Endodermal cell (in vitro differentiated cells): Measurements from ENCODE around the gene BMPR1B. TPM values are rescaled to one million over a fixed set of nuclear protein-coding genes. Genes with fewer than 3 reads are reported as not detected.

Experiments used
- DNase-seq: peaks from one replicate; pipeline ENCODE4 v3.0.0-alpha.2; 2017
- H3K27ac ChIP-seq: 2 replicates; pipeline ENCODE4 v1.5.1; 2013; ENCODE audit warnings: mild to moderate bottlenecking, low read depth, low read length, moderate library complexity
- H3K27me3 ChIP-seq: 2 replicates; pipeline ENCODE4 v1.6.1; 2013; ENCODE audit warnings: mild to moderate bottlenecking, low read length, moderate library complexity; ENCODE audit not compliant: insufficient read depth, control insufficient read depth, poor library complexity, severe bottlenecking
- H3K36me3 ChIP-seq: 2 replicates; pipeline ENCODE4 v1.7.0; 2013; ENCODE audit warnings: mild to moderate bottlenecking, low read length, moderate library complexity; ENCODE audit not compliant: control insufficient read depth, insufficient read depth
- H3K4me1 ChIP-seq: one replicate; pipeline ENCODE4 v1.7.0; 2013; ENCODE audit warnings: low read length; ENCODE audit not compliant: control insufficient read depth, insufficient read depth
- H3K4me3 ChIP-seq: 2 replicates; pipeline ENCODE4 v1.5.1; 2013; ENCODE audit warnings: mild to moderate bottlenecking, low read length, moderate library complexity
- H3K9ac ChIP-seq: 2 replicates; pipeline ENCODE4 v1.6.1; 2013; ENCODE audit warnings: mild to moderate bottlenecking, low read length, moderate library complexity; ENCODE audit not compliant: poor library complexity, severe bottlenecking; ENCODE audit errors: extremely low read depth
- H3K9me3 ChIP-seq: 2 replicates; pipeline ENCODE4 v1.6.1; 2013; ENCODE audit warnings: mild to moderate bottlenecking, low read length, moderate library complexity; ENCODE audit not compliant: control insufficient read depth
- H3K27ac Mint-ChIP-seq: 2 replicates; pipeline ENCODE4 v1.8.0; 2020; ENCODE audit warnings: mixed read lengths
- H3K27me3 Mint-ChIP-seq: 2 replicates; pipeline ENCODE4 v1.8.0; 2021; ENCODE audit warnings: mild to moderate bottlenecking, mixed read lengths; ENCODE audit not compliant: insufficient read depth
- H3K36me3 Mint-ChIP-seq: 2 replicates; pipeline ENCODE4 v1.8.0; 2020; ENCODE audit warnings: low read depth, mixed read lengths
- H3K4me1 Mint-ChIP-seq: 2 replicates; pipeline ENCODE4 v1.8.0; 2020; ENCODE audit warnings: mixed read lengths
- H3K4me3 Mint-ChIP-seq: 2 replicates; pipeline ENCODE4 v1.8.0; 2020; ENCODE audit warnings: mild to moderate bottlenecking, moderate library complexity, mixed read lengths
- H3K9me3 Mint-ChIP-seq: 2 replicates; pipeline ENCODE4 v1.8.0; 2020; ENCODE audit warnings: mild to moderate bottlenecking, mixed read lengths
- CTCF ChIP-seq: fragments of 200-600 bp; sonication (generic); conservative IDR thresholded peaks from 2 replicates; pipeline ENCODE4 v1.5.0; 2021; ENCODE audit warnings: antibody characterized with exemption, mild to moderate bottlenecking
- WGBS, 2 experiments: methylation state at CpG; one replicate each; pipeline versions ENCODE4 v1.1.5 to v1.1.7; 2013; ENCODE audit warnings: missing lambda C conversion rate in 2 of 2, mixed read lengths in 1 of 2; ENCODE audit not compliant: insufficient coverage in 1 of 2, insufficient read length in 1 of 2; 5-methylcytosine and 5-hydroxymethylcytosine counted together
- total RNA-seq, 2 donors: library from RNA; stranded (reverse); fragmentation: NEBNext Ultra II Directional in 1 of 2; extraction: Animal tissue kit (Norgen Biotek cat#: 25700) in 1 of 2; gene quantifications; 2 replicates in 1 of 2; 3 replicates in 1 of 2; pipeline ENCODE4 v1.2.1, GENCODE V29; 2021

BMPR1B gene
- total RNA-seq, 2 donors from 2014 or later, result 2.8 to 3.6 TPM

- no peaks in the 10 kb centered on the region for H3K27me3 ChIP-seq
- Mint-ChIP-seq H3K27me3 (no peaks in the 10 kb centered on the region), H3K4me3 (no peak overlapping the region), H3K9me3 (peaks cover 10% of the 10 kb centered on the region), H3K27ac (no peak overlapping the region), H3K36me3 (peaks cover 8% of the 10 kb centered on the region), H3K4me1 (no peaks in the 10 kb centered on the region)
- no peaks in the 10 kb centered on the region for H3K4me1 ChIP-seq
- H3K9ac ChIP-seq, result no peak overlapping the region
- no peaks in the 10 kb centered on the region for H3K36me3 ChIP-seq
- no peak for DNase-seq
- no peak for TF ChIP-seq CTCF
- peaks cover 12% of the 10 kb centered on the region for H3K9me3 ChIP-seq
- H3K27ac ChIP-seq, result no peak overlapping the region
- no peak overlapping the region for H3K4me3 ChIP-seq
- WGBS, 2 experiments, result 0% methylated on average over 1 of the region's 1 CpG
Measured at GRCh38 chr4:94782707-94783106, 25.0 kb downstream of the BMPR1B start.

GRCh38 chr4:94791701-94792100 lies 33.9 kb downstream of the BMPR1B start:
- H3K4me3 ChIP-seq, result no peak overlapping the region
- Mint-ChIP-seq H3K4me3 (no peak overlapping the region), H3K4me1 (no peaks in the 10 kb centered on the region), H3K27me3 (no peaks in the 10 kb centered on the region), H3K27ac (no peak overlapping the region), H3K9me3 (peaks cover 4% of the 10 kb centered on the region), H3K36me3 (peaks cover 2% of the 10 kb centered on the region)
- no peaks in the 10 kb centered on the region for H3K9me3 ChIP-seq
- WGBS, 2 experiments, result 82 to 91% methylated on average over 3 to 4 of the region's 4 CpGs
- no peaks in the 10 kb centered on the region for H3K27me3 ChIP-seq
- no peak for TF ChIP-seq CTCF
- DNase-seq, result no peak
- H3K36me3 ChIP-seq, result no peaks in the 10 kb centered on the region
- H3K9ac ChIP-seq, result no peak overlapping the region
- no peaks in the 10 kb centered on the region for H3K4me1 ChIP-seq
- no peak overlapping the region for H3K27ac ChIP-seq

GRCh38 chr4:94798808-94799207 lies 41.1 kb downstream of the BMPR1B start:
- no peaks in the 10 kb centered on the region for H3K4me1 ChIP-seq
- H3K27ac ChIP-seq, result no peak overlapping the region
- Mint-ChIP-seq H3K27me3 (no peaks in the 10 kb centered on the region), H3K27ac (no peak overlapping the region), H3K9me3 (no peaks in the 10 kb centered on the region), H3K36me3 (peaks cover 2% of the 10 kb centered on the region), H3K4me1 (peaks cover 22% of the 10 kb centered on the region), H3K4me3 (no peak overlapping the region)
- WGBS, 2 experiments, result 89 to 100% methylated on average over 3 of the region's 3 CpGs
- no peak for TF ChIP-seq CTCF
- H3K9ac ChIP-seq, result no peak overlapping the region
- H3K9me3 ChIP-seq, result no peaks in the 10 kb centered on the region
- H3K27me3 ChIP-seq, result no peaks in the 10 kb centered on the region
- no peak for DNase-seq
- no peak overlapping the region for H3K4me3 ChIP-seq
- no peaks in the 10 kb centered on the region for H3K36me3 ChIP-seq
